NCI-H2196 treated with DMSO at 0.1 percent for 48 hours (cell line): ENCODE data around the gene RGP1.

ENCODE experiments used
- DNase-seq: peaks from one replicate; lab custom pipeline; 2025; ENCODE audit not compliant: unreplicated experiment; lab: John Stamatoyannopoulos, UW

Gene RGP1

GRCh38 chr9:35769763-35770162, 20.7 kb downstream of the RGP1 start:
- DNase-seq: no peak

GRCh38 chr9:35771075-35771433, 22.0 kb downstream of the RGP1 start:
- peak; percentile 43 for DNase-seq

- peak; percentile 65 for DNase-seq
Observed at GRCh38 chr9:35771534-35771933, 22.4 kb downstream of the RGP1 start.

- no peak for DNase-seq
Observed at GRCh38 chr9:35771943-35772342, 22.9 kb downstream of the RGP1 start.

GRCh38 chr9:35774907-35775635, 26.0 kb downstream of the RGP1 start:
- no peak for DNase-seq

GRCh38 chr9:35776018-35776417, 26.9 kb downstream of the RGP1 start:
- DNase-seq: peak; percentile 50

GRCh38 chr9:35778496-35778895, 29.4 kb downstream of the RGP1 start:
- no peak for DNase-seq

GRCh38 chr9:35781066-35781465, 32.0 kb downstream of the RGP1 start:
- no peak for DNase-seq

- no peak for DNase-seq
Observed at GRCh38 chr9:35783418-35783817, 34.3 kb downstream of the RGP1 start.

GRCh38 chr9:35789541-35789940, 40.5 kb downstream of the RGP1 start:
- no peak for DNase-seq

- DNase-seq: no peak
Observed at GRCh38 chr9:35790025-35790384, 40.9 kb downstream of the RGP1 start.

- DNase-seq: peak; percentile 80
Observed at GRCh38 chr9:35790385-35791296, 41.6 kb downstream of the RGP1 start.

GRCh38 chr9:35791297-35791921, 42.3 kb downstream of the RGP1 start, which contains the start of gene NPR2:
Gene NPR2, plus strand, starts transcription at chr9:35791591. Its CDS starts 818 bp downstream, at chr9:35792409.
- no peak for DNase-seq

GRCh38 chr9:35792024-35792813, 43.1 kb downstream of the RGP1 start:
- DNase-seq: no peak

GRCh38 chr9:35792826-35793225, 43.7 kb downstream of the RGP1 start:
- DNase-seq: no peak

- DNase-seq: no peak
Observed at GRCh38 chr9:35793461-35793860, 44.4 kb downstream of the RGP1 start.

- no peak for DNase-seq
Observed at GRCh38 chr9:35795695-35796094, 46.6 kb downstream of the RGP1 start.

- no peak for DNase-seq
Observed at GRCh38 chr9:35797311-35798109, 48.4 kb downstream of the RGP1 start.

GRCh38 chr9:35798658-35799374, 49.7 kb downstream of the RGP1 start:
- no peak for DNase-seq

- DNase-seq: no peak
Observed at GRCh38 chr9:35800530-35800929, 51.4 kb downstream of the RGP1 start.
